Iris pigment epithelial cell (primary cell): ENCODE data around the gene ZNF18.

ENCODE experiments used
- DNase-seq: peaks from one replicate; pipeline ENCODE4 v3.0.0-alpha.2; 2011; ENCODE audit warnings: low read depth

The ZNF18 gene

GRCh38 chr17:11997147-11997971 is at the start of gene ZNF18:
Gene ZNF18, minus strand, starts transcription at chr17:11997475. Its CDS starts 4,646 bp downstream, at chr17:11992829.
- peak; percentile 96 for DNase-seq

- no peak for DNase-seq
These were observed 49.5 kb upstream of the ZNF18 start for GRCh38 chr17:12046786-12047185.

DNA sequence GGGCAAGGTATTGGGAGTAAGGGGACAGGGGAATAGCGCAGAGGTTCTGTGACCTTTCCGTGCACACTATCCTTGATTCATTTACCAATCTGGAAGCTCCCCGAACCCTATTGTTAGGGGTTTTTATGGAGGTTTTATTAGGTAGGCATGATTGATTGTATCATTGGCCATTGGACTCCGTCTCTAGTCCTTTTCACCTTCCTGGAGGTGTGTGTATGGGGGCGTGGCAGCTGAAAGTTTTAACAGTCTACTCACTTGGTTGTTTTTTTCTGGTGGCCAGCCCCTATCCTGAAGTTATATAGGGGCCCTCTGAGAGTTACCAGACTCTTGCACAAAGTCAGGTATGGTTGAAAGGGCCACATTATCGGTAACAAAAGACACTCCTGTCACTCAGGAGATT is 46.4 kb upstream of the ZNF18 start:
- no peak for DNase-seq

- DNase-seq, result peak; percentile 85
These were observed 44.0 kb upstream of the ZNF18 start for GRCh38 chr17:12041312-12041711.

GRCh38 chr17:12040478-12040877 is 43.2 kb upstream of the ZNF18 start:
- DNase-seq, result no peak

DNA sequence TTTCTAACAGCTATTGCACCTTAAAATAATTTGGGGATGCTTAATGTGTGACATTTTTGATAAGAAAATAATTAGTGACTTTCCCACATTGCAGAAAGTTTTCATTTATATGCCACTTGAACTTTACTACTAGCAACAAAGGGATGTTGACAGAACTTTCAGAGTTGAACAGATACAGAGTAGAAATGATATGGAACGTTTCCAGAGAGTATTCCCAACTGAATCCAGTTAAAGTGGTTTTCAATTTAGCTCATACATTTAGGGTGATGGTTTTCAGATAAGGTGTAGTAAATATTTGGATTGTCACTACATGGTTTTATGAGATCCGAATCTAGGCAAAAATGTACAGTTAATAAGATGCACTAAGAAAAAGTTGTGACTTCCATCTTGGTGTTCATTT is 40.7 kb upstream of the ZNF18 start:
- no peak for DNase-seq

- no peak for DNase-seq
These were observed 38.4 kb upstream of the ZNF18 start for GRCh38 chr17:12035673-12036072.

DNA sequence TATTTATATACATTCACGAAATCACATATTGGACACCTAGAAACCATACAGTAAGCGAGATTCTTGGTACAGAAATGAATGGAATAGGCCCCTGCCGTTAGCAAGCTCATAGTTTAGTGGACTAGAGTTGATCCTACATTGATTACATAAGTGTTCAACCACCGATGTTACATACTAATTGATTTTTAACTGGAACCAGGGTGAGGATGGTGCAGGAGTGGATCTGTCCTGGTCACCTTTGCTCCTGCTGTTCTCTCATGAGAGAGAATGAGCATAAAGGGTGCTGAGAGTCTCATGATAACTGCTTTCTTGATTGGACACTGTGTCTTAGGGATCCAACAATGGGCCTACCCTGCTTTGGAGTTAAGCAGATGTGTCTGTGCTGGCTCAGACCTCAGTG is 37.3 kb upstream of the ZNF18 start:
- DNase-seq, result no peak

GRCh38 chr17:12028611-12029010 is 31.3 kb upstream of the ZNF18 start:
- DNase-seq, result no peak

GRCh38 chr17:12027658-12028057 is 30.4 kb upstream of the ZNF18 start:
- no peak for DNase-seq

GRCh38 chr17:12024327-12024726 is 27.1 kb upstream of the ZNF18 start:
- peak; percentile 85 for DNase-seq

- no peak for DNase-seq
These were observed 25.0 kb upstream of the ZNF18 start for GRCh38 chr17:12022310-12022709.

DNA sequence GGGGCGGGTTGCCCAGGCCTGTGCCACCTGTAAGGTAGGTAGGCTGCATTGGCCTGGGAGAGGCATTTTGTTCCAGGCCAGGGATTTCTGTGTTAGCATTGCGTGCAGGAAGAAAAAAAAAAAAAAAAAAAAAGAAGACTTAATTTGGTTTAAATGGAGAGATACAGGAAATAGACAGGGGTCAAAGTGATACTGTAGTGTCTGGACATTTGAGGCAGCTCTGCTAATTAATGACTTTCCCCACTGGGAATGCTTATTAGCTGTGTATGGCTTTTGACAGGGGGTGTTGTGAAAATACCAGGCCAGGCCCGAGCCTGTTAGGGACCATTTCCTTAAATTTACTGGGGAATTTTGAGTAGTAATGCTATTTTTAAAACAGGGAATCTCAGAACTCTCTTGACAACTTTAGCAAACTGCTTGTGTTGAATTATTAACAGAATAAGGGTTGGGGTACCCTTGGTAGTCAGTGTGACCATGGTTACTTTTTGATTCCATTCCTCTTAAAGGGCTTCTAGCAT is 24.4 kb upstream of the ZNF18 start:
- no peak for DNase-seq

DNA sequence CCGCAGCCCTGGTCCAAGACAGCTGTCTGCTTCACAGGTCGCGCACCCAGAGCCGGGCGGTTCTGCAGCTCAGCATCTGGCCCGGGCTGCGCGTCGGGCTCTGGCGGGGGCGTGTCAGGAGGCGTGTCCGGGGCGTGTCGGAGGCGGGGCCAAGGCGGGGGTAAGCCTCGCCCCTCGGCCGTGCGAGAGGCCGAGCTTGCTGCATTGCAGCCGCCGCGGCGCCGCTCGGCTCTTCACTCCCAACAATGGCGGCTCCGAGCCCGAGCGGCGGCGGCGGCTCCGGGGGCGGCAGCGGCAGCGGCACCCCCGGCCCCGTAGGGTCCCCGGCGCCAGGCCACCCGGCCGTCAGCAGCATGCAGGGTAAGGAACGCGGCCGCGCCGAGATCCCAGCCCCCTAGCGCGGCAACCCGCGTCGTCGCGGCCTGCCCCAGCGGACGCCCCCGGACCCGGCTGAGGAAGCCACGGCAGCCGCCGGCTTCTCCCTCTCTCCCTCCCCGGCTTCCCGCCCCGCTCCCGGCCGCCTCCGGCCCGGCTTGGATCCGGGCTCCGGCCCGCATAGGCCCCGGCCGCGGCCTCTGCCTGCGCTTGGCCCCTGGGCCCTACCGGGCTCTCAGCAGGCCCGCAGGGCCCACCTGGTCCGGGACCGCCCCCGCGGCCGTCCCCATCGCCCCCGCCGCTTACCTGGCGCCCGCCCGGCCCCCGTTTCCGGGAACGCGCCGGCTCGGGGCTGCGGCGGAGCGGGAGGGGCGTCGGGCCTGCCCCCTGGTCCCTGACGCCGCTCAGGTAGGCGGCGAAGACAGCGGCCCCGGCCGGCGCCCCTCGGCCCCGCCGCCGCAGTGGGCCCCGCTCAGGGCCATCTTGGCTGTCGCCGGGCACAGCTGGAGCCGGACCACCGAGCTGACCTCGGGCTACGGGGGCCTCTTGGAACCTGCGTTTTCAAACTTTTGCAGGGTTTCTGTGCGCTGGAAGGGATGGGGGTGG is 23.7 kb upstream of the ZNF18 start, which contains the start of gene MAP2K4:
Gene MAP2K4 (plus strand): TSS at position 236 of the 981 bp plus-strand sequence. CDS start 10 bp downstream, at position 246.
- DNase-seq, result peak; percentile 89

GRCh38 chr17:12007466-12007865 is 10.2 kb upstream of the ZNF18 start:
- no peak for DNase-seq

DNA sequence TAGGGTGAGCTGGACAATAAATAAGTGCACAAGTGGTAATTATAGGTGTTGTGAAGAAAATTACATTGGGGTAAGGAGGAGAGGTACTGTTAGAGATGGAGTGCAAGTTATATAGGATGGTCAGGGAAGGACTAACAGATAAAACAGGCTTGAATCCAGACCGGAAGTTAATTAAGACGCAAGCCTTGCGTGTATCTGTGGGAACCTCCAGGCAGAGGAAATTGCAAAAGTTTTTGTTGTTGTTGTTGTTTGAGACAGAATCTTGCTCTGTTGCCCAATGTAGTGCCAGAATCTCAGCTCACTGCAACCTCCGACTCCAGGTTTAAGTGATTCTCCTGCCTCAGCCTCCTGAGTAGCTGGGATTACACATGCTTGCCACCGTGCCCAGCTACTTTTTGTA is 2.4 kb upstream of the ZNF18 start:
- DNase-seq, result peak; percentile 11

GRCh38 chr17:11997972-11998233 is 628 bp upstream of the ZNF18 start:
- DNase-seq, result no peak

DNA sequence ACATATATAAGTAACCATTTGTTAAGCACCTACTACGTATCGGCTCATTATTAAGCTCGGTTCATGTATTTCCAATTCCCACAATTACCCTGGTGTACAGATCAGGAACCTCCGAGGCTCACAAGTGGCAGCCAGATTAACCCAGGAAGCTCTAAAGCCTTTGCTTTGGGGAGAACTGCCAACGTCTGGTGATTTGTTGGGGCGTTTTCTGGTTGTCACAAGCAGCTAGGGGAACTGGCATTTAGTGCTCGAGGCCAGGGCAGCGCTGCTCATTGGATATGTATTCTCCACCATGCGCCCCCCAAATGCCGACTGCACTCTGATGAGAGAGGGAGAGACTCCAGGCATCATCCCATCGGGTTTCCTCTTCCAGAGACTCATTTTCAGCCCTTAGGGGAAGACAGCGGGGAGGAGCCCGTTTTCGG is 541 bp downstream of the ZNF18 start:
- peak; percentile 33 for DNase-seq

DNA sequence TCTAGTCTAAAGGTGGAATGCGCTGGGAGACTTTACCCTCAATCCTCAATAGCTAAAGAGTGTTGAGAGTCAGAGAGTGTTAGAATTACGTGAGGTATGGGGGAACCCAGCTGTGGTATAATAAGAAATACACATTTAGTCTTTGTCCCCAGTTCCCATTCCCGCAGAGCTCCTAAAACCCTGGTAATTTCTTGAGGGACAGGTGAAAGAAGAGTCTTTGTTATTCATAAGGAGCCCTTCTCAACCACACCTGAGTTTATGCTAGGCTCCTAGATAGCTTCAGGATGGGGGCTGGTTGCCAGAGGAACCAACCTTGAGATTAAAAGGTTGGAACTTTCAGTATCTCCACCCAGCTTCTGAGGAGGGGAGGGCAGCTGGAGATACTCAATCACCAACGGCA is 5.8 kb downstream of the ZNF18 start:
- DNase-seq, result no peak

- DNase-seq, result no peak
These were observed 6.8 kb downstream of the ZNF18 start for GRCh38 chr17:11990363-11990983.

GRCh38 chr17:11986942-11987329 is 10.3 kb downstream of the ZNF18 start:
- peak; percentile 57 for DNase-seq
